ENCODE measurements around the gene CYSRT1.
A peak's percentile ranks its signal among the peaks of the same experiment; 100 is the strongest.
"Not testable (repeated sequence)": the region's sequence is repeated elsewhere in the genome, so short reads cannot be mapped to it uniquely, and the experiment has no call there.

Gene CYSRT1

DNA sequence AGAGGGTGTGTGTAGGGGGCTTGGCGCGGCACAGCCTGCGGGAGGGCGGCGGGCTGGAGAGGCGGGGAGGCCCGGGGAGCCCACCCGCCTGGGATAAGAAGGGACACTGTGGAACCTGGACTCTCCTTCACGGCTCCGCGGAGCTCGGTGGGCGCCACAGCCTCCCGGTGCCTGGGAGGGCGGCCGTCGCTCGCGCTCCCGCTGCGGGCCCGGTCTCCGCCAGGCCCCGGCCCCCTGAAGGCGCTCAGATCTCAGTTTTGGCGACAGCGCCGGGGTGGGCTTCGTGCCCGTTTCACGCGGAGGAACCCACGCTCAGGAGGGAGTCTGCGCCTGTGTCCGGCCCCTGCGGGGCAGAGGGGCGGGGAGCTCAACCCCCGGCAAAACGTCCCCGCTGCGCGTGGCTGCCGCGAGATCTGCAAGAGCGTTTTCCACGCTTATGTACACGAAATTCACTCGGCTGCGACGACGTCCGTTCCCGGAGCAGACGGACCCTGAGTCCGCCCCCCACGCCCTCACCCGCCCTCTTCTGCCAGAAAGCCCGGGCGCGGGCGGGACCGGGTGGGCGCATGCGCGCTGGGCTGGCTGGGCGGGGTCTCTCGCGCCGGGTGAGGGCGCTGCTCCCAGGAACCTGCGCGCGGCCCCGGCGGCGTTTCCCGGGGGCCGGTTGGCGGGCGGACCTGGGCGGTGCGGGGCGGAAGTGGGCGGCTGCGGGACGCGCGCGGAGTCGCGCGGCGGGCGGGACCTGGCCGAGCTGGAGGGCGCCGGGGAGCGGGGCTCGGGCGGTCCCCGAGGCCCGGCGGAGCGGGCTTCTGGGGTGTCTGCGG lies 29.9 kb downstream of the CYSRT1 start, which contains the start of gene NELFB:
Gene NELFB, plus strand, starts transcription at position 704 of the 824 bp plus-strand sequence.
- TF ChIP-seq, protein P1, sequence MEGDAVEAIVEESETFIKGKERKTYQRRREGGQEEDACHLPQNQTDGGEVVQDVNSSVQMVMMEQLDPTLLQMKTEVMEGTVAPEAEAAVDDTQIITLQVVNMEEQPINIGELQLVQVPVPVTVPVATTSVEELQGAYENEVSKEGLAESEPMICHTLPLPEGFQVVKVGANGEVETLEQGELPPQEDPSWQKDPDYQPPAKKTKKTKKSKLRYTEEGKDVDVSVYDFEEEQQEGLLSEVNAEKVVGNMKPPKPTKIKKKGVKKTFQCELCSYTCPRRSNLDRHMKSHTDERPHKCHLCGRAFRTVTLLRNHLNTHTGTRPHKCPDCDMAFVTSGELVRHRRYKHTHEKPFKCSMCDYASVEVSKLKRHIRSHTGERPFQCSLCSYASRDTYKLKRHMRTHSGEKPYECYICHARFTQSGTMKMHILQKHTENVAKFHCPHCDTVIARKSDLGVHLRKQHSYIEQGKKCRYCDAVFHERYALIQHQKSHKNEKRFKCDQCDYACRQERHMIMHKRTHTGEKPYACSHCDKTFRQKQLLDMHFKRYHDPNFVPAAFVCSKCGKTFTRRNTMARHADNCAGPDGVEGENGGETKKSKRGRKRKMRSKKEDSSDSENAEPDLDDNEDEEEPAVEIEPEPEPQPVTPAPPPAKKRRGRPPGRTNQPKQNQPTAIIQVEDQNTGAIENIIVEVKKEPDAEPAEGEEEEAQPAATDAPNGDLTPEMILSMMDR (IDR thresholded peaks at IDR 0.05; ENCODE audit: control extremely low read depth, extremely low read depth, low read depth, missing control alignments) = no peak
- DNase-seq (ENCODE audit: extremely low spot score) = peak; percentile 100
- ChIA-PET CTCF (interaction anchor here (0.8 to 2.3 kb wide), 8 partner anchors 8 to 168 kb away, joined by 3 to 13 read pairs (median 4); partner anchors contain the start of genes EXD3, NOXA1 and TUBB4B), POLR2A (interaction anchor here (0.5 to 7.2 kb wide), 4 partner anchors 12 to 366 kb away, joined by 3 to 124 read pairs (median 3); partner anchors contain the start of gene TUBB4B)

DNA sequence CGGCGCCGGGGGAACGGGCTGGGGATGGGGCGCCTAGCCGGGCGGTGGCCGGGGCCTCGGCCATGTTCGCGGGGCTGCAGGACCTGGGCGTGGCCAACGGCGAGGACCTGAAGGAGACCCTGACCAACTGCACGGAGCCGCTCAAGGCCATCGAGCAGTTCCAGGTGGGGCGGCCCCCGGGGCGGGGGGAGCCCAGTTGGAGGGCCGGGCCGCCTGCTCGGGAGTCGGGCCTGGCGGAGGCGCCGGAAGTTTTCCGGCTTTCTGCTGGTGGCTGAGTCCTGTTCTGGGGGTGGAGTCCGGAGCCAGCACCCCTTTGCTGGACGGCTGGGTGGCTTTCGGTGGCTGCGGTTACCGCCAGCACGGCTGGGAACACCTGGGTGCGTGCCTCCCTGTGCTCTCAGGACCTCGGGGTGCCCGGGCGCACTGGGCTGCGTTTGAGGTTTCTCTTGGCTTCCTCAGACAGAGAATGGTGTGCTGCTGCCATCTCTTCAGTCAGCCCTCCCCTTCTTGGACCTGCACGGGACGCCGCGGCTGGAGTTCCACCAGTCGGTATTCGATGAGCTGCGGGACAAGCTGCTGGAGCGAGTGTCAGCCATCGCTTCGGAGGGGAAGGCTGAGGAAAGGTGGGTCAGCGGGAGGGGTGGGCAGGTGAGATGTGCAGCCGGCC lies 30.6 kb downstream of the CYSRT1 start:
- no peak for DNase-seq (ENCODE audit: extremely low spot score)
- ChIA-PET POLR2A (interaction anchor here (1.0 to 7.2 kb wide), 2 partner anchors 13 to 61 kb away, joined by 3 to 124 read pairs; partner anchors contain the start of gene TUBB4B), CTCF (interaction anchor here (0.9 to 2.3 kb wide), 9 partner anchors 10 to 168 kb away, joined by 3 to 13 read pairs (median 4); partner anchors contain the start of genes ANAPC2, EXD3, NOXA1 and NRARP)
- TF ChIP-seq, protein P1 (IDR thresholded peaks at IDR 0.05; ENCODE audit: control extremely low read depth, extremely low read depth, low read depth, missing control alignments) = no peak

DNA sequence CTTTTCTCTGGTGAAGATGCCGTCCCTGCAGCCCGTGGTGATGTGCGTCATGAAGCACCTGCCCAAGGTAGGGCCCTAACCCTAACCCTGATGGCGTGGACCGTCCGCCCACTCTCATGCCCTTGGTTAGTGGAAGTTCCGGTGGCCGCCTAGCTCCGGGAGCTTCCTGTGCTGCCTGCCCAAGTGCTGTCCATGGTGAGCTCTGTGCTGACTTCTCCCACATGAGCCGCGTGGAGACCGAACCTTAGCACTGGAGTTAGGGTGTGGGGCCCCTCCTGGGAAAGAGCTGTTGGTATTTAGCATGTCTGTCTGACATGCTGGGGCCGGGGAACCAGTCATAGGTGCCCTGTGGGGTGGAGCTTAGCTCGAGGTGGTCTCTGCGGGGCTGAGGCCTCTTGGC lies 31.4 kb downstream of the CYSRT1 start:
- TF ChIP-seq, protein P1 (IDR thresholded peaks at IDR 0.05; ENCODE audit: control extremely low read depth, extremely low read depth, low read depth, missing control alignments) = no peak
- DNase-seq (ENCODE audit: extremely low spot score) = no peak
- ChIA-PET POLR2A (interaction anchor here (1.0 to 7.2 kb wide), 2 partner anchors 13 to 46 kb away, joined by 3 to 124 read pairs; partner anchors contain the start of genes NRARP and TUBB4B), CTCF (interaction anchor here (0.9 to 2.3 kb wide), 8 partner anchors 9 to 167 kb away, joined by 3 to 13 read pairs (median 4); partner anchors contain the start of genes ANAPC2, EXD3, NOXA1 and NRARP)

DNA sequence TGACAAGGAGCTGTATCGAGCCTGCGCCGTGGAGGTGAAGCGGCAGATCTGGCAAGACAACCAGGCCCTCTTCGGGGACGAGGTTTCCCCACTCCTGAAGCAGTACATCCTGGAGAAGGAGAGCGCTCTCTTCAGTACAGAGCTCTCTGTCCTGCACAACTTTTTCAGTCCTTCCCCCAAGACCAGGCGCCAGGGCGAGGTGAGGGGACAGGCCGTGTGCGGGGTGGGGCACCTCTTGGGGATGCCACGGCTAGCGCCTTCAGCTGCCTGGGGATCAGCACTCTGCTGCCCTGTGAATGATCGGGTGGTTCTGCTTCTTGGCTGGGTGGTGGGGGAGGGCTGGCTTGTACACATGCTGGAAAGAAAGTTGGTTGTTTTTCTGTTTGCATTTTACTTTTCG lies 31.9 kb downstream of the CYSRT1 start:
- TF ChIP-seq, protein P1 (IDR thresholded peaks at IDR 0.05; ENCODE audit: control extremely low read depth, extremely low read depth, low read depth, missing control alignments) = no peak
- CTCF ChIA-PET = interaction anchor here (0.9 to 2.3 kb wide), 7 partner anchors 10 to 166 kb away, joined by 3 to 13 read pairs (median 4); partner anchors contain the start of genes ANAPC2, EXD3, NOXA1 and NRARP
- DNase-seq (ENCODE audit: extremely low spot score) = no peak
- POLR2A ChIA-PET = interaction anchor here (1.0 to 7.2 kb wide), 2 partner anchors 14 to 45 kb away, joined by 3 to 124 read pairs; partner anchors contain the start of genes NRARP and TUBB4B

DNA sequence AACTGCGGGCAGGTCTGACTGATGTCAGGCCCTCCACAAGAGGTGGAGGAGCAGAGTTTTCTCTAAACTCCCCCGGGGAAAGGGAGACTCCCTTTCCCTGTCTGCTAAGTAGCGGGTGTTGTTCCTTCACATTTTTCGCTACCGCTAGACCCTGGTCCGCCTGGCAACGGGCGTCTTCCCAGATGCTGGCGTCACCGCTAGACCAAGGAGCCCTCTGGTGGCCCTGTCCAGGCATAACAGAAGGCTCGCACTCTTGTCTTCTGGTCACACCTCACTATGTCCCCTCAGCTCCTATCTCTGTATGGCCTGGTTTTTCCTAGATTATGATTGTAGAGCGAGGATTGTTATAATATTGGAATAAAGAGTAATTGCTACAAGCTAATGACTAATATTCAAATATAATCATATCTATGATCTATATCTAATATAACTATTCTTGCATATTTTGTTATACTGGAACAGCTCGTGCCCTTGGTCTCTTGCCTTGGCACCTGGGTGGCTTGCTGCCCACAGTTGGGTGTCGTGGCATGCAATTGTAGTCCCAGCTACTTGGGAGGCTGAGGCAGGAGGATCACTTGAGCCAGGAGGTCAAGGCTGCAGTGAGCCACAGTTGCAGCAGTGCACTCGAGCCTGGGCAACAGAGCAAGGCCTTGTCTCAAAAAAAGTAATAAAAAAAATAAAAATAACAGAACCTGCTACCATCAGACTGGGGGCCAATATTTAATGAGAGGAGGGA lies 37.4 kb downstream of the CYSRT1 start:
- DNase-seq (ENCODE audit: extremely low spot score) = not testable (repeated sequence)
- TF ChIP-seq, protein P1 (IDR thresholded peaks at IDR 0.05; ENCODE audit: control extremely low read depth, extremely low read depth, low read depth, missing control alignments) = peak; percentile 2
- CTCF ChIA-PET = interaction anchor here (1.1 to 2.1 kb wide), 5 partner anchors 8 to 35 kb away, joined by 3 to 6 read pairs (median 4); partner anchors contain the start of gene RNF224
- POLR2A ChIA-PET = interaction anchor here (1.8 kb wide), 1 partner anchor 22 kb away, joined by 8 read pairs; the partner anchor contains the start of gene TUBB4B
